ENCODE measurements around the gene DDX54. TPM values are rescaled to one million over a fixed set of nuclear protein-coding genes. Genes with fewer than 3 reads are reported as not detected.

The DDX54 gene
- total RNA-seq, 2 donors from 2014 or later: 81.4 to 82.7 TPM

GRCh38 chr12:113172185-113172584, 13.1 kb downstream of the DDX54 start:
- ATAC-seq (replicated peaks in 1 of 2) (no peak), DNase-seq (no peak)
- no peak overlapping the region for H3K4me3 Mint-ChIP-seq
- peaks cover 15 to 42% of the 10 kb centered on the region in 2 donors for H3K36me3 Mint-ChIP-seq (ENCODE audit: insufficient read depth in 2 of 2)
- H3K9me3 Mint-ChIP-seq: no peaks in the 10 kb centered on the region
- H3K27ac Mint-ChIP-seq: no peak overlapping the region
- H3K27me3 Mint-ChIP-seq (ENCODE audit: low read depth): no peaks in the 10 kb centered on the region
- H3K4me1 Mint-ChIP-seq (ENCODE audit: low read depth): peaks cover 5% of the 10 kb centered on the region

- Mint-ChIP-seq H3K36me3 (ENCODE audit: insufficient read depth in 2 of 2) (peaks cover 10 to 41% of the 10 kb centered on the region in 2 donors), H3K4me1 (ENCODE audit: low read depth) (peaks cover 5% of the 10 kb centered on the region), H3K27me3 (ENCODE audit: low read depth) (no peaks in the 10 kb centered on the region), H3K4me3 (no peak overlapping the region), H3K27ac (no peak overlapping the region), H3K9me3 (no peaks in the 10 kb centered on the region)
- ATAC-seq (replicated peaks in 1 of 2) (no peak), DNase-seq (no peak)
Measured at GRCh38 chr12:113171543-113171942, 13.7 kb downstream of the DDX54 start.

DNA sequence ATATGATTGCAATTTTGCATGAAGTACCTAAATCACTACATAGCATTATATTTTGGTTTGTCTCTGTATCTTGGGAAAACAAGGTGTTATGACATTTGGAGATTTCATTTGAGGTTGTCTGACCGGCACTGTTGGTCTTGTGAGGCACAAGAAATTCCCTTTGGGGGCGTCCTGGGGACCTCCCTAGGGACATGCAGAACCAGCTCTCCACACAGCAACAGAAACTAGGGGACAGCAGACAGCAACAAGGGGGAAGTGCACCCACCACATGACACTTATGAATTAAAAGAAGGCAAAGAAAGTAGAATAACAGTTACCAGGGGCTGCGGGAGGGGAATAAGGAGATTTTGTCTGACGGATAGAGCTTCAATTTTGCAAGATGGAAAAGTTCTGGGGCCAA, 14.4 kb downstream of the DDX54 start:
- Mint-ChIP-seq H3K36me3 (ENCODE audit: insufficient read depth in 2 of 2) (peaks cover 10 to 38% of the 10 kb centered on the region in 2 donors), H3K4me3 (no peak overlapping the region), H3K4me1 (ENCODE audit: low read depth) (peaks cover 5% of the 10 kb centered on the region), H3K9me3 (no peaks in the 10 kb centered on the region), H3K27me3 (ENCODE audit: low read depth) (no peaks in the 10 kb centered on the region), H3K27ac (no peak overlapping the region)
- no peak for ATAC-seq (replicated peaks in 1 of 2)
- DNase-seq: no peak

DNA sequence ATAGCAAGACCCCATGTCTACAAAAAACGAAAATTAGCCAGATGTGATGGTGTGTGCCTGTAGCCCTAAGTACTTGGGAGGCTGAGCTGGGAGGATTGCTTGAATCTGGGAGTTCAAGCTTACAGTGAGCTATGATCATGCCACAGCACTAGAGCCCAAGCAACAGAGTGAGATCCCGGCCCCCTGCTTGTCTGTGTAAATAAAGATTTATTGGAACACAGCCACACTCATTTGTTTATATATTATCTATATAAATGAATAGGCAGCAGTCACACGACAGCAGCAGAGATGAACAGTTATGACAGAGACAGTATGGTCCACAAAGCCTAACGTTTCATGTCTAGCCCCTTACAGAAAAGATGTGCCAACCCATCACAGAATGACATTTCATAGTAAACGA, 14.8 kb downstream of the DDX54 start:
- H3K4me3 Mint-ChIP-seq: no peak overlapping the region
- H3K27ac Mint-ChIP-seq: no peak overlapping the region
- peaks cover 10 to 39% of the 10 kb centered on the region in 2 donors for H3K36me3 Mint-ChIP-seq (ENCODE audit: insufficient read depth in 2 of 2)
- DNase-seq (no peak), ATAC-seq (replicated peaks in 1 of 2) (no peak)
- H3K4me1 Mint-ChIP-seq (ENCODE audit: low read depth): peaks cover 5% of the 10 kb centered on the region
- H3K9me3 Mint-ChIP-seq: no peaks in the 10 kb centered on the region
- no peaks in the 10 kb centered on the region for H3K27me3 Mint-ChIP-seq (ENCODE audit: low read depth)

- Mint-ChIP-seq H3K36me3 (ENCODE audit: insufficient read depth in 2 of 2) (peaks cover 10 to 39% of the 10 kb centered on the region in 2 donors), H3K4me1 (ENCODE audit: low read depth) (peaks cover 4% of the 10 kb centered on the region), H3K9me3 (no peaks in the 10 kb centered on the region), H3K27ac (no peak overlapping the region), H3K4me3 (no peak overlapping the region), H3K27me3 (ENCODE audit: low read depth) (no peaks in the 10 kb centered on the region)
- ATAC-seq (replicated peaks in 1 of 2) (no peak), DNase-seq (no peak)
Measured at GRCh38 chr12:113169697-113170096, 15.6 kb downstream of the DDX54 start.

DNA sequence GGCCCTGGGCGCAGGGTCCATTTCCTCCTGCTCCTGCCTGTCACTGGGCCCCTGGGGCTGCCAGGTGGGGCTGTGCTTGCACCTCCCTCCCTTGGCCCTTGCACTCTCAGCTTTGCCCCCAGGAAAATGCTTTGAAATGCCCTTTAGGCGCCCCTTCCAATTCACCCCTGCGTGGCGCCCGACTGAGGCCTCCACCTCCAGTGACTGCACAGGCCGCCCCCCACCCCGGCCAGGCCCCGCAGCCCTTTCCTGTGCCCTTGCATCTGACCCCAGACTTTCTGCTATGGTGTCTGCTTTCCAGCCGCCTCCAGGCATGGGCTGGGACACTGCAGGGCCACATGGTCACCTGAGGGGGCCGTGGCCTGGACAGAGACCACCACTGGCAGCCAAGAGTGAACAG, 17.4 kb downstream of the DDX54 start:
- no peaks in the 10 kb centered on the region for H3K9me3 Mint-ChIP-seq
- no peaks in the 10 kb centered on the region for H3K4me1 Mint-ChIP-seq (ENCODE audit: low read depth)
- no peaks in the 10 kb centered on the region for H3K27me3 Mint-ChIP-seq (ENCODE audit: low read depth)
- DNase-seq (no peak), ATAC-seq (replicated peaks in 1 of 2) (no peak)
- no peak overlapping the region for H3K27ac Mint-ChIP-seq
- no peak overlapping the region for H3K4me3 Mint-ChIP-seq
- peaks cover 5 to 34% of the 10 kb centered on the region in 2 donors for H3K36me3 Mint-ChIP-seq (ENCODE audit: insufficient read depth in 2 of 2)

DNA sequence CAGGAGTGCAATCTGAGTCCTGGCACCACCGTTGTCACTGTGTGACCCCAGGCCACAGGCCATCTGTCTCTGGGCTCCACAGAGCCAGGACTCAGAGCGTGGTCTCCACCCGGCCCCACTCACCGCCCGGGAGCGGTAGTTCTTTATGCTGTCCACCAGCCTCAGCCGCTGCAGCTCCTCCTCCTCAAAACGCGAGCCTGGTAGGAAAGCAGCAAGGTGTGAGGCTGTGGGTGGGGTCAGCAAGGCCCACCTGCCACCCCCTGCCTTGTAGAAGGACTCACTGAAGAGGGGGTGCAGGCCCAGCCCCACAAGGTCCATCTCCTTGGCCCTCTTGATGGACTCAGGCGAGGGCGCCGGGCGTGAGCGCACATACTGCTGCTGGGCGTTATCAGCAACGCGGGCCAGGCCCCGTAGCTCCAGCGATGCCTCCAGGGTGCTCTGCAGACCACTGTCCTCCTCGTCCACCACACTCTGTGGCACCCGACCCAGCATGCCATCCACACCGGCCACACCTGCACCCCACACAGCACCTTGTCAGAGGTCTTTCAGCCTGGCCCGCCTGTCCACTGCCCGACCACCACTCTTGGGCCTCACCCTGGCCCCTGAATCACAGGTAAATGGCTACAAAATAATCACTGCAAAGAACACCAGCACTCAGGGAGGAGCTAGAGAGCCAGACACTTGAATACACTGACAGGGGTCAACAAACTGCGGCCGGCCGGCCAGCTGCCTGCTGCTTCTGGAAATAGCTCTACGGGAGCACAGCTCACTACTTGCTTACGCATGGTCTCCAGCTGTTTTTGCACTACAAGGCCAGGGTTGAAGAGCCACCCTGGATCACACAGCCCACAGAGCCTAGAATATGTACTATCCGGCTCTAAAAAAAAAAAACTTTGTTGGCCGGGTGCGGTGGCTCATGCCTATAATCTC, 19.5 kb downstream of the DDX54 start:
- Mint-ChIP-seq H3K4me3 (no peak overlapping the region), H3K27me3 (ENCODE audit: low read depth) (no peaks in the 10 kb centered on the region), H3K4me1 (ENCODE audit: low read depth) (peaks cover 3% of the 10 kb centered on the region), H3K36me3 (ENCODE audit: insufficient read depth in 2 of 2) (peaks cover 3 to 20% of the 10 kb centered on the region in 2 donors), H3K9me3 (no peaks in the 10 kb centered on the region), H3K27ac (no peak overlapping the region)
- ATAC-seq (replicated peaks in 1 of 2) (no peak), DNase-seq (no peak)

DNA sequence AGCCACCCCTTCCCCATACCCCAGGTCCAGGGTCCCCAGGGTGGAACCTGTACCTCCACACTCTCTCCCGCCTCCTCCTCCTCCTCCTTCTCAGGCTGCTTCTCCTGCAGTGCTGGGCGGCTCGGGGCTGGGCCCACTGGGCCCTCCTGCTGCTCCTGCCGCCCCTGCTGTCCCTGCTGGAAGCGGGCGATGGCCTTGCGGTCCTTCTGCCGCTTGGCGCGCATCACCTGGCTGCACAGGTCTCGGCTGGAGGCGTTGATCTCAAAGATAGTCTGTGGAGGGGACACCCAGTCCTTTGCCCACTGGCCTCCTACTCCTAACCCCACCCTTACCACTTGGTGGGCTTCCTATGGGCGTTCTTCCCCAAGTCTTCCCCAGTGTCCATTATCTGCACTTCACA, 21.3 kb downstream of the DDX54 start:
- Mint-ChIP-seq H3K27ac (no peak overlapping the region), H3K4me1 (ENCODE audit: low read depth) (peaks cover 3% of the 10 kb centered on the region)
- DNase-seq: no peak

DNA sequence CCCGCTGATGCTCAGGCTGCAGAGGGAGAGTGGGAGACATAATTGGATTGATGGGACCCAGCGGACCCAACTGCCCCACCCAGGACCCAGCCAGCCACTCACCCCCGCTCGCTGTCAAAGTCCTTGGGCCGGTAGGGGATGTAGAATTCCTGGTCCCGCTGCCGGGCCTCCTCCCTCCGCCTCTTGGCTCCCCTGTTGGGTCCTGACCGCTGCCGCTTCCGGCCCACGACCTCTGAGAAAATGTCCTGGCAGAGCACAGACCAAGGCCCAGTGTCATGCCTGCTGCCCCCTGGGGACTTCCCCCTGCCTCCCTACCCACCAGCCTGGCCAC, 22.3 kb downstream of the DDX54 start:
- no peak for DNase-seq
- no peak for ATAC-seq (replicated peaks in 1 of 2)
- no peaks in the 10 kb centered on the region for H3K9me3 Mint-ChIP-seq
- no peaks in the 10 kb centered on the region for H3K27me3 Mint-ChIP-seq (ENCODE audit: low read depth)
- H3K4me1 Mint-ChIP-seq (ENCODE audit: low read depth): peaks cover 3% of the 10 kb centered on the region
- H3K36me3 Mint-ChIP-seq (ENCODE audit: insufficient read depth in 2 of 2): peaks cover 1 to 16% of the 10 kb centered on the region in 2 donors
- H3K4me3 Mint-ChIP-seq: no peak overlapping the region
- H3K27ac Mint-ChIP-seq: no peak overlapping the region

More for the DNA sequence above, 21.3 kb downstream of the DDX54 start:
- no peaks in the 10 kb centered on the region for H3K9me3 Mint-ChIP-seq
- H3K27me3 Mint-ChIP-seq (ENCODE audit: low read depth): no peaks in the 10 kb centered on the region
- no peak overlapping the region for H3K4me3 Mint-ChIP-seq
- ATAC-seq (replicated peaks in 1 of 2): no peak
- H3K36me3 Mint-ChIP-seq (ENCODE audit: insufficient read depth in 2 of 2): peaks cover 1 to 17% of the 10 kb centered on the region in 2 donors

GRCh38 chr12:113162102-113163029, 22.9 kb downstream of the DDX54 start:
- H3K9me3 Mint-ChIP-seq: no peaks in the 10 kb centered on the region
- peaks cover 1 to 16% of the 10 kb centered on the region in 2 donors for H3K36me3 Mint-ChIP-seq (ENCODE audit: insufficient read depth in 2 of 2)
- H3K4me3 Mint-ChIP-seq: no peak overlapping the region
- DNase-seq: no peak
- H3K4me1 Mint-ChIP-seq (ENCODE audit: low read depth): peaks cover 3% of the 10 kb centered on the region
- no peak for ATAC-seq (replicated peaks in 1 of 2)
- no peaks in the 10 kb centered on the region for H3K27me3 Mint-ChIP-seq (ENCODE audit: low read depth)
- H3K27ac Mint-ChIP-seq: no peak overlapping the region

DNA sequence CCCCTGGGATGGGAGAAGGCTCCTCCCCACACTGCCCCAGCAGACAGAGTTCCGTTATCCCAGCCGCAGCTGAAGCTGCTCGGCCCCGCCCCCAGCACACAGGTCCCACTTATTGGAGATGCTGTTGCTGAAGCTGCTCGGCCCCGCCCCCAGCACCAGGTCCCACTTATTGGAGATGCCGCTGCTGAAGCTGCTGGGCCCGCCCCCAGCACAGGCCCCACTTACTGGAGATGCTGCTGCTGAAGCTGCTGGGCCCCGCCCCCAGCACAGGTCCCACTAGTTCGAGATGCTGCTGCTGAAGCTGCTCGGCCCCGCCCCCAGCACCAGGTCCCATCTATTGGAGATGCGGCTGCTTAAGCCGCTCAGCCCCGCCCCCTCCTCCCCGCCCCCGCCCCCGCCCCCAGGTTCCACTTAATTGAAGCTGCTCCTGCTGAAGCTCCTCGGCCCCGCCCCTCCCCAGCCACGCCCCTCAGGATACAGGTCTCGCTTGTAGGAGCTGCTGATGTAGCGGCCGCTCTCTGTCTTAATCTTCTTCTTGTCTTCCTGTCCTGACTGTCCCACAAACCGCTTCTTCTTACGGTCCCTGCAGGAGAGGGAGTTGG, 23.8 kb downstream of the DDX54 start:
- Mint-ChIP-seq H3K27ac (peak overlapping the region; percentile 63), H3K4me1 (ENCODE audit: low read depth) (peaks cover 3% of the 10 kb centered on the region), H3K36me3 (ENCODE audit: insufficient read depth in 2 of 2) (peaks cover 1 to 12% of the 10 kb centered on the region in 2 donors), H3K9me3 (no peaks in the 10 kb centered on the region), H3K4me3 (no peak overlapping the region), H3K27me3 (ENCODE audit: low read depth) (no peaks in the 10 kb centered on the region)
- ATAC-seq (replicated peaks in 1 of 2) (peak in 1 of 2 donors; percentile 39), DNase-seq (peak in 1 of 2 donors; percentile 25)

GRCh38 chr12:113159937-113160336, 25.3 kb downstream of the DDX54 start:
- Mint-ChIP-seq H3K27ac (no peak overlapping the region), H3K4me3 (no peak overlapping the region), H3K27me3 (ENCODE audit: low read depth) (no peaks in the 10 kb centered on the region), H3K9me3 (no peaks in the 10 kb centered on the region), H3K4me1 (ENCODE audit: low read depth) (peaks cover 3% of the 10 kb centered on the region), H3K36me3 (ENCODE audit: insufficient read depth in 2 of 2) (peaks cover 1 to 10% of the 10 kb centered on the region in 2 donors)
- ATAC-seq (replicated peaks in 1 of 2): no peak
- no peak for DNase-seq

Measured in activated T-cell treated with anti-CD3 and anti-CD28 coated beads, Interleukin-2, amount 50 U/mL, for 72 hours (primary cell).